CD4-positive, alpha-beta T cell treated with Interleukin-12 subunit alpha and Interleukin-12 subunit beta, for 1 hour (primary cell): ENCODE measurements around the gene DUSP10.

Experiments
- DNase-seq: peaks from one replicate; pipeline ENCODE4 v3.0.0-alpha.2; 2020

Gene DUSP10

DNA sequence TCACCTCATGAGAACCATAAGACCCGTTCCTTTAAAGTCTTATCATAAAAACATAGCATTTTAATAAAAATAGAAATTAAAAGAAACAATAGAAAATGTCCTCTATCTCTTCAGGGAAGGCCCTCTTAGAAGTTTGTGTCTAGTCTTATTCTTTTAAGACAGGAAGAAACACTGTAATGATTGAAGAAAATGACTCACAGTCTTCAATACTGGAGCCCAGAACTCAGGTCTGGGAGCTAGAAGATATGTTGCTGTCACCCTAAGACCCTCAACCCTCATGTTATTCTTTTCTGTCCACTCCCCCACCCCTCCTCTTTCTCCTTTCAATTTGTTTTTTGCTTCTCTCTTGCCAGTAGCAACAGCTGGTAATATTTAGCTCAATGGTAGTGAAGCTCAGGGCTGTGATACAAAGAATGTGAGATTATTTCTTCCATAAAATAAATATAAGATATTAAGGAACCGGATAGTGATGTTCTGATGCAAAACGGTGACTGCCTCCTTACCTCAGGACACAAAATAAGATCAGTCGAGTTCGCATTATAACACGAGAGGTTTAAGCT lies 12.0 kb downstream of the DUSP10 start:
- no peak for DNase-seq

GRCh38 chr1:221728037-221728505 lies 13.8 kb downstream of the DUSP10 start:
- no peak for DNase-seq

DNA sequence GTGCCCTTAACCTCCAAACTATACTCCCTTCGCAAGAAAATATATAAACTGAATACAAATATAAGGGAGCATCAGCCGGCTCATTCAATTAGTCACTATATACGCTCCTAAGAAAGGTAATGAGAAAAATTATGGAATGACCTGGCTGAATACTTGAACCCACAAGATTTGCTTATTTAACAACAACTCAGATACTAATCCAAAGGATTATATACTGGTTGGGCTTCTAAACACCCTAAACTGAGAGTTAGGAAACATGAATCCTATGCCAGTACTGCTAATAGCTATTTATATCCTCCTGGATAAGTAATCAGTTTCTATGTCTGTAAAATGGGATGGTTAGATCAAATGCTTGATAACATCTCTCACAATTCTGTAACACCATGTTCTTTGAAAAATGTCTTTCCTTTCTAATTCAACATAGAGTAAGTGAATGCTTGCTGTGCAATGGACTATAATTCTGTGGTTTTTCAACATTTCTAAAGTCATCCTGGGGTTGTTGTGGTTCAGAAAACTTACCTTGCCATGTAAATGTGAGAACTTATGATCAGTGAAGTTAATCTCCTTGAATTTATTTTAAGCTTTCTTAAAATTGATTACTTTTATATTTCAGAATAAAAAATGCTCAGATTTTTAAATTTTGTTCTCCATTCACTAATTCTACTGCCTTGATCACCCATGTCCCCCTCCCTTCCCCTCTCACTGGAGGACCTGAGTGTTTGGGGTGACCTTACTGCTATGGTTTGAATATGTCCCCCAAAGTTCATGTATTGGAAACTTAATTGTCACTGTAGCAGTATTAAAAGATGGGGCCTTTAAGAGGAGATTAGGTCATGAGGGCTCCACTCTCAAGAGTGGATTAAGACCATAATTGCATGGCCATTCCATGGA lies 14.5 kb downstream of the DUSP10 start:
- no peak for DNase-seq

- DNase-seq = peak; percentile 31
Measured at GRCh38 chr1:221725735-221726672, 15.9 kb downstream of the DUSP10 start.

- no peak for DNase-seq
Measured at GRCh38 chr1:221724931-221725605, 16.8 kb downstream of the DUSP10 start.

GRCh38 chr1:221723848-221724236 lies 18.0 kb downstream of the DUSP10 start:
- no peak for DNase-seq

DNA sequence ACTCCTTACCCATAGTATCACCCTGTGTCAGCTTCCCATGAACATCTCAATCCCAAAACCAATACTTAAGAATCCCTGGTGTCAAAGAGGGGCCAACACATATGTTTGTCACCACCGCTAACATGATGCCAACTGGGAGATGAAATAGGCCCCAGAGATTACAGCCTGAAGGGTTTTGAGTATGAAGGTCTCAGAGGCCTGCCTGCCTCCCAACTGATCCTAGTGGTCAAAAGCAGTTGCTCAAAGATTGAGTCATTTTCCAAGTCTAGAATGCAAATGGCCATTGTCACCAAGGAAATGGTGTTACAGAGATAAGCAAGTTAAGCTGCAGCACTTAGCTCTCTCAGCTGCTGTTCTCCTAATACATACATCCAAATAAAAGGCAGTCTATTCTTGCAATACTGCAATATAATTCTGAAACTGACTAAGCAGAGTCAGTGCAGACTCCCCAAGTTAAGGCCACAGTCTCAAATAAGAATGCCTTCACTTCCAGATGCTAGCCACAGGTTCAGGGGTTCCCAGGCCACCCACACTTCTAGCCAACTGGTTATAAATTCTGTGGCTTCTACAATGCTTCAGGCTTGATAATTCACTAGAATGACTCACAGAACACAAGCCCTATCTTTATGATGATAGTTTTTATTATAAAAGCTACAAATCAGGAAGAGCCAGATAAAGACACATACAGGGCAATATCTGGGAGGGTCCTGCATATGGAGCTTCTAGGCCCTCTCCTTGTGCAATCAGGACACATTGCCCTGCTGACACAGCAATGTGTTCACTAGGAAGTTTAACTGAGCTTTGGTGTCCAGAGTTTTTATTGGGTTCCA lies 18.7 kb downstream of the DUSP10 start:
- DNase-seq = no peak

GRCh38 chr1:221722254-221723017 lies 19.5 kb downstream of the DUSP10 start:
- DNase-seq = no peak

GRCh38 chr1:221720545-221720944 lies 21.3 kb downstream of the DUSP10 start:
- DNase-seq = no peak

GRCh38 chr1:221719987-221720386 lies 21.9 kb downstream of the DUSP10 start:
- DNase-seq = no peak

DNA sequence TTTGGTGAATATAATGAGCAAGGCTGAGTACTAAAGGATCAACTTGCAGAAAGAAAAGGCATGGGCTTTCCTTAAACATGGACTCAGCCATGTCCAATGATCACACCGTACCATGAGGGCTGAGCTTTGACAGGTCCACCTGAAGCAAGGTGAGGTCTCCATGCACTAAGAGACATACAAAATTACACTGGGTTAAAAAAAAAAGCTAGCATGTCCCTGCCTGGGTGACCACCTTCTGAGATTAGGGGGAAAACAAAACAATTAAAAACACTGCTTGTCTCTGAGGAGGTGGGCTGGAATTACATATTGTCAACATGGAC lies 22.7 kb downstream of the DUSP10 start:
- no peak for DNase-seq

GRCh38 chr1:221718381-221719277 lies 23.3 kb downstream of the DUSP10 start:
- DNase-seq = no peak

GRCh38 chr1:221717485-221717853 lies 24.4 kb downstream of the DUSP10 start:
- DNase-seq = no peak

DNA sequence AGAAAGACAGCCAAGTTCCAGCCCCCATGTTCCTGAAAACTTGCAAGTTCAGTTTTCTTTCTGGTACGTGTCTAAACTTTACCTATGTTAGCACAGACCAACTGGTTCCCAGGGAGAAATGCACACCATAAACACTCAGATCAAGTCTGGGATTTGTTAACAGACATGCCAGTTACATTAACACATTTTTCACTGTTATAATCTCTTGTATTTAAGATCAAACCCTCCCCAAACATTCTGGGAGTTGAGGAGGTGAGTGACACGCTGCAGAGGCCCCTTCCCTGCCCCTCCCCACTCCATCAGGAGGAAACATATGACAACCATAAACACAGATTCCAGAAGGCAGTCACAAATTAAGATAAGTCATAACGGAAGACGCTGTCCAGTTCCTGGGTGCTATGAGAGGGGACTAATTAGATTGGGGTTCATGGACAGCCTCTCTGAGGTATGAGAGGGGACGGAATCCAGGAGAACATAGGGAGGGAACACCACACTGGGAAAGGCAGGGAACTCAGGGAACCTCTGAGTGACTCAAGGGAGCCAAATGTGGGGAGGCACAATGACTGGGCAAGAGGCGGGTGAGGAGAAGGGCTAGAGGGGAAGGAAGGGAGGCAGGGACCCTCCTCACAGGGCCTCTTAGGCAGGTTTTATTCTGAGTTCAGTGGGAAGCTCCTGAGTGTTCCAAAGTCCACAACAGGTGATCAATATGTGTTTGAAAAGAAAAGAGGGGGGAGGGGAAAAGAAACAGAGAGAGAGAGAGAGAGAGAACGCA lies 25.0 kb downstream of the DUSP10 start:
- DNase-seq = no peak

- no peak for DNase-seq
Measured at GRCh38 chr1:221715321-221716169, 26.3 kb downstream of the DUSP10 start.

- DNase-seq = no peak
Measured at GRCh38 chr1:221714227-221715152, 27.4 kb downstream of the DUSP10 start.

GRCh38 chr1:221712776-221713431 lies 29.0 kb downstream of the DUSP10 start:
- DNase-seq = peak; percentile 84
